ENCODE data around the gene CIT. TPM values are rescaled to one million over a fixed set of nuclear protein-coding genes. Genes with fewer than 3 reads are reported as not detected.
A peak's percentile ranks its signal among the peaks of the same experiment; 100 is the strongest.
"Not testable (repeated sequence)": the region's sequence is repeated elsewhere in the genome, so short reads cannot be mapped to it uniquely, and the experiment has no call there.

CIT gene
- total RNA-seq, 4 donors from 2014 or later, result 10.3 to 75.9 (median 21.9) TPM

DNA sequence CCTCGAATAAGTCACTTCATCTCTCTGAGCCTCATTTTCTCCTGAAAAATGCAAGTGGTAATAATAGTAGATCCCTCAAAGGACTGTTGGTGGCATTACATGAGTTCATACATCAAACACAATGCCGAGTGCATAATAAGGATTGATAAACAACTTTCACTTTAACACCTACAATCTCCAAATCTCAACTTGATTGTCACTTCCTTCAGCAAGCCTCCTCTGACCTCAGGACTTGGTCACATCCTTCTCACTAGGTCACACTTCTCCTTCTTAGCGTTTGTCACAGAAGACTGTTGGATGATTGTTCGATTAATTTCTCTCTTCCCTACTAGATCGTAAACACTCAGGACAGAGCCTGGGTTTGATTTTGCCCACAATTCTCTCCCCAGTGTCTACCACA is 217.0 kb downstream of the CIT start:
- H3K27ac ChIP-seq, result no peak overlapping the region
- DNase-seq, result no peak

DNA sequence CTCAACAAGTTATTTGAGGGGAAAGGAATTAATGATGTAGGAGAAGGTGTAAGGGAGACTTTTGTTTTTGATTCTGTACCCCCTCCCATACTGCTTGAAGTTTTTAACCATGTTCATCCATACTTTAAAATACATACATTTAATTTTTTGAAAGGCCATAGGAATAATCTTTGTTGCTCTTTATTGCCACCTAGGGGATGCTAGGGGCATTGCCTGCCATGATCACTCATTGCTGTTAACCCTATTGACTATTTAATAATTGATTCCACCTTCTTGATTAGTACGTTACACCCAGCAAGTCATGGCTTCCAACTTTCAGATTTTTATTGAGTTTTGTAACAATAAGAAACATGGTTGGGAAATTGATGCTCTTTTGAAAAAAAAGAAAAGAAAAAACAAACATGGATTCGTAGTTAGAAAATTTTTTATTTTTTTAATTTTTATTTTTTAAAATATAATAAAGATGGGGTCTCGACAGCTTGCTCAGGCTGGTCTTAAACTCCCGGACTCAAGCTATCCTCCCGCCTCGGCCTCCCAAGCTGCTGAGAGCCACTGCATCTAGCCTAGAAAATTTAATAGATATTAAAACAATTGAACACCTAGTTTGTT is 217.7 kb downstream of the CIT start:
- H3K27ac ChIP-seq, result no peak overlapping the region
- no peaks in the 10 kb centered on the region for H3K4me1 ChIP-seq
- H3K36me3 ChIP-seq, result no peaks in the 10 kb centered on the region
- peak in 1 of 3 donors; percentile 79 for DNase-seq
- no peaks in the 10 kb centered on the region for H3K27me3 ChIP-seq
- no peak overlapping the region for H3K4me3 ChIP-seq
- H3K9me3 ChIP-seq, result no peaks in the 10 kb centered on the region
- TF ChIP-seq, protein P1, sequence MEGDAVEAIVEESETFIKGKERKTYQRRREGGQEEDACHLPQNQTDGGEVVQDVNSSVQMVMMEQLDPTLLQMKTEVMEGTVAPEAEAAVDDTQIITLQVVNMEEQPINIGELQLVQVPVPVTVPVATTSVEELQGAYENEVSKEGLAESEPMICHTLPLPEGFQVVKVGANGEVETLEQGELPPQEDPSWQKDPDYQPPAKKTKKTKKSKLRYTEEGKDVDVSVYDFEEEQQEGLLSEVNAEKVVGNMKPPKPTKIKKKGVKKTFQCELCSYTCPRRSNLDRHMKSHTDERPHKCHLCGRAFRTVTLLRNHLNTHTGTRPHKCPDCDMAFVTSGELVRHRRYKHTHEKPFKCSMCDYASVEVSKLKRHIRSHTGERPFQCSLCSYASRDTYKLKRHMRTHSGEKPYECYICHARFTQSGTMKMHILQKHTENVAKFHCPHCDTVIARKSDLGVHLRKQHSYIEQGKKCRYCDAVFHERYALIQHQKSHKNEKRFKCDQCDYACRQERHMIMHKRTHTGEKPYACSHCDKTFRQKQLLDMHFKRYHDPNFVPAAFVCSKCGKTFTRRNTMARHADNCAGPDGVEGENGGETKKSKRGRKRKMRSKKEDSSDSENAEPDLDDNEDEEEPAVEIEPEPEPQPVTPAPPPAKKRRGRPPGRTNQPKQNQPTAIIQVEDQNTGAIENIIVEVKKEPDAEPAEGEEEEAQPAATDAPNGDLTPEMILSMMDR (IDR thresholded peaks at IDR 0.05), result peak; percentile 82 to 90 (median 86)
- no peak for TF ChIP-seq POLR2A (IDR thresholded peaks at IDR 0.05)

More for the DNA sequence above, 217.0 kb downstream of the CIT start:
- no peaks in the 10 kb centered on the region for H3K36me3 ChIP-seq
- TF ChIP-seq, protein P1 (IDR thresholded peaks at IDR 0.05), result no peak
- TF ChIP-seq POLR2A (IDR thresholded peaks at IDR 0.05), result no peak
- H3K9me3 ChIP-seq, result no peaks in the 10 kb centered on the region
- no peaks in the 10 kb centered on the region for H3K4me1 ChIP-seq
- no peaks in the 10 kb centered on the region for H3K27me3 ChIP-seq
- H3K4me3 ChIP-seq, result no peak overlapping the region

DNA sequence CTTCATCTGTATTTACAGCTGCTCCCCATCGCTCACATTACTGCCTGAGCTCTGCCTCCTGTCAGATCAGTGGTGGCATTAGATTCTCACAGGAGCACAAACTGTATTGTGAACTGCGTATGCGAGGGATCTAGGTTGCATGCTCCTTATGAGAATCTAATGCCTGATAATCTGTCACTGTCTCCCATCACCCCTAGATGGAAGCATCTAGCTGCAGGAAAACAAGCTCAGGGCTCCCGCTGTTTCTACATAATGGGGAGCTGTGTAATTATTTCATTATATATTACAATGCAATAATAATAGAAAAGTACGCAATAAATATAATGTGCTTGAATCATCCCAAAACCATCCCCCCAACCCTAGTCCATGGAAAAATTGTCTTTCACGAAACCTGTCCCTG is 219.0 kb downstream of the CIT start:
- H3K4me1 ChIP-seq, H3K4me3 ChIP-seq, H3K36me3 ChIP-seq, H3K27ac ChIP-seq, H3K27me3 ChIP-seq, DNase-seq, H3K9me3 ChIP-seq: not testable (repeated sequence)
- TF ChIP-seq, protein P1 (IDR thresholded peaks at IDR 0.05), result peak in 3 of 6 experiments; percentile 39 to 58 (median 44)

DNA sequence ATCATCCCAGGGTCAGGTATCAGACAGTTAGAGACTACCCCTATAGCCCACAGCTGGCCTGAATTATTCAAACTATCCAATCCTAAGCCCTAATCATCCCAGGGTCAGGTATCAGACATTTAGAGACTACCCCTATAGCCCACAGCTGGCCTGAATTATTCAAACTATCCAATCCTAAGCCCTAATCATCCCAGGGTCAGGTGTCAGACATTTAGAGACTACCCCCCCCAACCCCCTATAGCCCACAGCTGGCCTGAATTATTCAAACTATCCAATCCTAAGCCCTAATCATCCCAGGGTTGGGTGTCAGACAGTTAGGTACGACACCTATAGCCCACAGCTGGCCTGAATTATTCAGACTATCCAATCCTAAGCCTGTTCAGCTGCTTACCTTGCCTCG is 220.1 kb downstream of the CIT start:
- H3K36me3 ChIP-seq, H3K27me3 ChIP-seq, H3K9me3 ChIP-seq, DNase-seq, H3K4me3 ChIP-seq, H3K27ac ChIP-seq, H3K4me1 ChIP-seq: not testable (repeated sequence)

DNA sequence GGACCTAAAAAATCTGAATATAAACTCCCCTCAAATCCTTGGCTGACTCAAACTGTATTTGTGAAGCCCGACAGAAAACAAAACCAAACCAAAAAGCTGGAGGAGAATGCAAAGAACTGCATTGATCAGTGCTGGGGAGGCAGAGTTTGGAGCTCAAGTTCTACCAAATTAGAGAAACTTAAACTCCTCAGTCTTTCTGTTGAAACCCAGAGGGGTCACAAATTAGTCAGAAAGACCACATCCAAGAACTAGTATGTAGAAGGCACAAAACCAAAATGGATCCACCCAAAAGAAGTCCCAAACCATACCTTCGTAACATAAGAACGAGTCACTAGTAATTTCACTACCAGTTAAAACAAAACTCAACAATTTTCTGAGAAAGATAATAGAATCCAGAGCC is 224.5 kb downstream of the CIT start:
- no peaks in the 10 kb centered on the region for H3K36me3 ChIP-seq
- no peak for DNase-seq
- TF ChIP-seq, protein P1 (IDR thresholded peaks at IDR 0.05), result no peak
- TF ChIP-seq POLR2A (IDR thresholded peaks at IDR 0.05), result no peak
- H3K4me3 ChIP-seq, result no peak overlapping the region
- peaks cover 0 to 5% (median 0%) of the 10 kb centered on the region in 4 donors for H3K9me3 ChIP-seq
- no peaks in the 10 kb centered on the region for H3K27me3 ChIP-seq
- no peak overlapping the region for H3K27ac ChIP-seq
- H3K4me1 ChIP-seq, result no peaks in the 10 kb centered on the region

DNA sequence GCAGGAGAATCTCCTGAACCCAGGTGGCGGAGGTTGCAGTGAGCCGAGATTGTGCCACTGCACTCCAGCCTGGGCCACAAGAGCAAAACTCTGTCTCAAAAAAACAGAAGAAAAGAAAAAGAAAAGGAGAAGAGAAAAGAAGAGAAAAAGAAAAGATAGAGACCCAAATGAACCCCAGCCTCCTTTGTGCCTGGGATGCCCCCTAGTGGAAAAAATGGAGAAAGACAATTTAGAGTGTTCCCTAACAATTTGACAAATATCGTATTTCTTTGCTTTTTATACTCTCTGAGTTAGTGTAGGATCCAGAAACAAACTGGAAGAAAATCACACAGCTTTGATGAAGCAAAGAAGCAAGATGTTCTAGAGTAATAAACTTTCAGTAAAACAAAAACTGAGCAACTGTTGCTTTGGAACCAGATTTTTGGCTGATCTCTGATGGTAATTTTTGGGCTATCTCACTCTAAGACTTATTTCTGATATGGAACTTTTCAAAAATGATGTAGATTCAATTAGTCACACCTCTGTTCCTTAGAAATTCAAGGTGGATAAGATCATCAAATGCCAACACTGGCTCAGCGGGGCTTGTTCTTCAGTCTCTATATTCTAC is 227.8 kb downstream of the CIT start:
- Histone ChIP-seq H3K27ac (no peak overlapping the region), H3K9me3 (peaks cover 0 to 5% (median 0%) of the 10 kb centered on the region in 4 donors), H3K4me3 (no peak overlapping the region), H3K4me1 (no peaks in the 10 kb centered on the region), H3K36me3 (no peaks in the 10 kb centered on the region), H3K27me3 (no peaks in the 10 kb centered on the region)
- TF ChIP-seq, protein P1 (IDR thresholded peaks at IDR 0.05), result peak in 5 of 6 experiments; percentile 39 to 53 (median 48)
- no peak for TF ChIP-seq POLR2A (IDR thresholded peaks at IDR 0.05)
- no peak for DNase-seq

Measured in Peyer's patch (tissue), 4 donors.